Measurements from ENCODE around the gene DDAH1. TPM values are rescaled to one million over a fixed set of nuclear protein-coding genes. Genes with fewer than 3 reads are reported as not detected.
A peak's percentile ranks its signal among the peaks of the same experiment; 100 is the strongest.

The DDAH1 gene
- total RNA-seq, 1 experiment from 2014 or later, result 65.9 TPM

DNA sequence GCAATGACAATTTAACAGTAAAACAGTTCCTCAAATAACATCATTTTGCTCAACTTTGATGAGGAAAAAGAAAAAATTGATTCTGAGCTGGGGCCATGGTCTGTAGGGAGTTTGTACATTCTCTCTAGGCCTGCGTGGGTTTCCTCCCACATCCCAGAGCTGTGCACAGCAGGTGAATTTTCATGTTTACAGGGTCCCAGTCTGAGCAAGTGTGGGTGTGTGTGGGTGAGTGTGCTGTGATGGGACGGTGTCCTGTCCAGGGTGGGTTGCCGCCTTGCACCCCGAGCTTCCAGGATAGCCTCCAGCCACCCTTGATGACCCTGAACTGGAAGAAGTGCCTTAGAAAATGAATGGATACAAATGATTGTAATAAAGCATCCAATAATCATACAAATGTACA, 112.9 kb downstream of the DDAH1 start:
- Histone ChIP-seq H3K9ac (ENCODE audit: low read length) (no peak overlapping the region), H3K27me3 (ENCODE audit: low read length) (no peaks in the 10 kb centered on the region), H3K4me1 (ENCODE audit: insufficient read depth, low read length) (peaks cover 37% of the 10 kb centered on the region), H3K9me2 (replicated peaks; ENCODE audit: low read length) (no peaks in the 10 kb centered on the region), H3K9me3 (ENCODE audit: low read length) (no peaks in the 10 kb centered on the region), H3K4me2 (ENCODE audit: low read length) (0 out of 2 replicates have a peak overlapping the region, but pooled peaks have one; percentile 56), H3F3A (ENCODE audit: low read length, unreplicated experiment) (no peaks in the 10 kb centered on the region), H3K27ac (ENCODE audit: low read length) (0 out of 2 replicates have a peak overlapping the region, but pooled peaks have one; percentile 61), H3K4me3 (ENCODE audit: low read length) (no peak overlapping the region), H4K20me1 (ENCODE audit: low read length) (no peaks in the 10 kb centered on the region), H3K36me3 (ENCODE audit: low read depth, low read length) (peaks cover 9% of the 10 kb centered on the region), H3K79me2 (ENCODE audit: low read length) (peaks cover 17% of the 10 kb centered on the region; the same call in 1 of the 2 replicates), H2AFZ (ENCODE audit: low read length) (no peak overlapping the region)
- no TSS peak for BruUV-seq (replicated peaks)
- DNase-seq (no peak), ATAC-seq (no peak)
- TF ChIP-seq EZH2phosphoT487 (IDR thresholded peaks at IDR 0.05; ENCODE audit: borderline replicate concordance, low read length), result no peak
- TF ChIP-seq, protein P1, sequence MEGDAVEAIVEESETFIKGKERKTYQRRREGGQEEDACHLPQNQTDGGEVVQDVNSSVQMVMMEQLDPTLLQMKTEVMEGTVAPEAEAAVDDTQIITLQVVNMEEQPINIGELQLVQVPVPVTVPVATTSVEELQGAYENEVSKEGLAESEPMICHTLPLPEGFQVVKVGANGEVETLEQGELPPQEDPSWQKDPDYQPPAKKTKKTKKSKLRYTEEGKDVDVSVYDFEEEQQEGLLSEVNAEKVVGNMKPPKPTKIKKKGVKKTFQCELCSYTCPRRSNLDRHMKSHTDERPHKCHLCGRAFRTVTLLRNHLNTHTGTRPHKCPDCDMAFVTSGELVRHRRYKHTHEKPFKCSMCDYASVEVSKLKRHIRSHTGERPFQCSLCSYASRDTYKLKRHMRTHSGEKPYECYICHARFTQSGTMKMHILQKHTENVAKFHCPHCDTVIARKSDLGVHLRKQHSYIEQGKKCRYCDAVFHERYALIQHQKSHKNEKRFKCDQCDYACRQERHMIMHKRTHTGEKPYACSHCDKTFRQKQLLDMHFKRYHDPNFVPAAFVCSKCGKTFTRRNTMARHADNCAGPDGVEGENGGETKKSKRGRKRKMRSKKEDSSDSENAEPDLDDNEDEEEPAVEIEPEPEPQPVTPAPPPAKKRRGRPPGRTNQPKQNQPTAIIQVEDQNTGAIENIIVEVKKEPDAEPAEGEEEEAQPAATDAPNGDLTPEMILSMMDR (conservative IDR thresholded peaks at IDR 0.05; ENCODE audit: low read depth, low read length), result no peak
- TF ChIP-seq EZH2 (IDR thresholded peaks at IDR 0.05; ENCODE audit: low read length, unreplicated experiment), result no peak
- ChIA-PET POLR2A (ENCODE audit: unreplicated experiment) (no interaction called here), CTCF (no interaction called here)
- intact Hi-C loops (cut with micrococcal nuclease), result no loop called here

DNA sequence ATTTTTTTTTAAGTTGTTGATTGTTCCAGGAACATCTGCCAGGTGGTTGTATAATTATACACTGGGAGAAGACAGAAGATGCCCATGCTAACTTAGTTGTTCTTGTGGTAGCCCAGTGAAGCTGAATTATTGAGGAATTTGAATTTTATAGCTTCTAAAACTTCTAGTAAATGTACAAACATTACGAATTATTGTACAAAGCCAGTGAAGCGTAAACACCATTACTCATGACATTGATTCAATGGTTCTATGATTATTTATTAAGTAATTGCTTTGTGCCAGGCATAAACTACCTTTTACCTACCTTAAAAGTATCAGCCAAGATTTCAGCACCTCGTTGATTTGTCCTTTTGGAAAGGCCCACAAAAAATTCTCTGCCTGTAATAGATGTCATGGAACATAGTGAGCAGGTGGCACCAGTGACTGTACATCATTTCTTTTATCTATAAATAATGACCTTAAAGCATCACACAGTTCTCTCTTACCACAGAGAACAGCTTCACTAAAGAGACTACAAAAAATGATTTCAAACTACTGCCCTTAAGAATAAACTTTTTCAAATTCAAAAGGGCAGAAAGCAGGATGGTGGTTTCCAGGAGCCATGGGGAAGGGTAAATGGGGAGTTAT, 113.6 kb downstream of the DDAH1 start:
- ATAC-seq, result peak; percentile 84
- Histone ChIP-seq H3K9me2 (replicated peaks; ENCODE audit: low read length) (no peaks in the 10 kb centered on the region), H3K36me3 (ENCODE audit: low read depth, low read length) (peaks cover 9% of the 10 kb centered on the region), H3K4me3 (ENCODE audit: low read length) (no peak overlapping the region), H2AFZ (ENCODE audit: low read length) (no peak overlapping the region), H3K4me1 (ENCODE audit: insufficient read depth, low read length) (peaks cover 37% of the 10 kb centered on the region), H3K27me3 (ENCODE audit: low read length) (no peaks in the 10 kb centered on the region), H3K79me2 (ENCODE audit: low read length) (peaks cover 16% of the 10 kb centered on the region; the same call in 1 of the 2 replicates), H3K27ac (ENCODE audit: low read length) (peak overlapping the region; percentile 61), H4K20me1 (ENCODE audit: low read length) (no peaks in the 10 kb centered on the region), H3K4me2 (ENCODE audit: low read length) (peak overlapping the region; percentile 56), H3K9ac (ENCODE audit: low read length) (no peak overlapping the region), H3F3A (ENCODE audit: low read length, unreplicated experiment) (no peaks in the 10 kb centered on the region), H3K9me3 (ENCODE audit: low read length) (no peaks in the 10 kb centered on the region)
- intact Hi-C loops (cut with micrococcal nuclease), result loop anchor here (1.0 kb wide), 1 partner anchor 9 kb away; no protein-coding TSS in a partner anchor
- TF ChIP-seq, protein P1 (conservative IDR thresholded peaks at IDR 0.05; ENCODE audit: low read depth, low read length), result no peak
- no peak for TF ChIP-seq EZH2 (IDR thresholded peaks at IDR 0.05; ENCODE audit: low read length, unreplicated experiment)
- TF ChIP-seq EZH2phosphoT487 (IDR thresholded peaks at IDR 0.05; ENCODE audit: borderline replicate concordance, low read length), result no peak
- no TSS peak for BruUV-seq (replicated peaks)
- CTCF ChIA-PET, result no interaction called here
- DNase-seq, result peak; percentile 87
- POLR2A ChIA-PET (ENCODE audit: unreplicated experiment), result interaction anchor here (0.6 kb wide), 1 partner anchor 233 kb away, joined by 4 read pairs; no protein-coding TSS in a partner anchor

DNA sequence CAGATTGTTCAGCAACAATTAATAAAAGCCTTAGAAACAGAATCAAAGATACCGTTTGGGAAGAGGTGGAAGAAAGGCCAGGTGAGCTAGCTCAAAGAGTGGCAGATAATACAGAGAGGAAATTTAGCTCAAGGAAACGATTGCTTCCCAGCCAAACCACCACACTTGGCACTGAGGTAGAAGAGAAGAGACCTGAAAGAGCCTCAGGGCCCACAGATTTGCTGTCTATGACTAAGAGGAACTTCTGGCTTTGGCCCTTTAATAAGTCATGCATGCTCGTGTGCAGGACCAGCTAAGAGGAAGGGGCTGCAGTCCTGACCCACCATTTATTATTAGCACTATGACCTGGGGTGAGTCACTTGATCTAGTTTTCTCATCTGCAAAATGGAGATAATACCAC, 115.7 kb downstream of the DDAH1 start:
- H3K9me2 ChIP-seq (replicated peaks; ENCODE audit: low read length), result no peaks in the 10 kb centered on the region
- no peak overlapping the region for H3K9ac ChIP-seq (ENCODE audit: low read length)
- TF ChIP-seq EZH2 (IDR thresholded peaks at IDR 0.05; ENCODE audit: low read length, unreplicated experiment) (no peak), EZH2phosphoT487 (IDR thresholded peaks at IDR 0.05; ENCODE audit: borderline replicate concordance, low read length) (no peak)
- TF ChIP-seq, protein P1 (conservative IDR thresholded peaks at IDR 0.05; ENCODE audit: low read depth, low read length), result no peak
- peak overlapping the region; percentile 31 for H3K27ac ChIP-seq (ENCODE audit: low read length)
- POLR2A ChIA-PET (ENCODE audit: unreplicated experiment), result no interaction called here
- peaks cover 19% of the 10 kb centered on the region; the same call in 1 of the 2 replicates for H3K79me2 ChIP-seq (ENCODE audit: low read length)
- H4K20me1 ChIP-seq (ENCODE audit: low read length), result no peaks in the 10 kb centered on the region
- peaks cover 47% of the 10 kb centered on the region for H3K4me1 ChIP-seq (ENCODE audit: insufficient read depth, low read length)
- no peak overlapping the region for H3K4me3 ChIP-seq (ENCODE audit: low read length)
- H3K9me3 ChIP-seq (ENCODE audit: low read length), result no peaks in the 10 kb centered on the region
- ATAC-seq, result peak; percentile 14; the same call in 1 of the 2 replicates
- peak; percentile 83 for DNase-seq
- CTCF ChIA-PET, result no interaction called here
- H3K4me2 ChIP-seq (ENCODE audit: low read length), result peak overlapping the region; percentile 19; the same call in 1 of the 2 replicates
- H3K27me3 ChIP-seq (ENCODE audit: low read length), result no peaks in the 10 kb centered on the region
- H3K36me3 ChIP-seq (ENCODE audit: low read depth, low read length), result peaks cover 9% of the 10 kb centered on the region
- no peak overlapping the region for H2AFZ ChIP-seq (ENCODE audit: low read length)
- intact Hi-C loops (cut with micrococcal nuclease), result no loop called here
- no peaks in the 10 kb centered on the region for H3F3A ChIP-seq (ENCODE audit: low read length, unreplicated experiment)
- BruUV-seq (replicated peaks), result no TSS peak

Data from PC-3 (cell line).